Fibroblast of the aortic adventitia (primary cell): ENCODE results near the gene MCM5. TPM values are rescaled to one million over a fixed set of nuclear protein-coding genes. Genes with fewer than 3 reads are reported as not detected.

ENCODE experiments used
- DNase-seq: peaks from one replicate; pipeline ENCODE4 v3.0.0-alpha.2; 2010; ENCODE audit warnings: low read depth
- H3K4me3 ChIP-seq: 2 replicates; pipeline ENCODE4 v1.5.1; 2011; ENCODE audit warnings: low read depth, mild to moderate bottlenecking, control low read depth, low read length, moderate library complexity
- CTCF ChIP-seq: IDR thresholded peaks from 2 replicates; pipeline ENCODE4 v1.5.1; 2011; ENCODE audit warnings: mild to moderate bottlenecking, low read length, control low read depth, inconsistent platforms; ENCODE audit not compliant: insufficient read depth
- total RNA-seq: library from RNA; depleted of rRNA; stranded (reverse); fragments of >200 nt; gene quantifications from 2 replicates; pipeline ENCODE4 v1.2.3, GENCODE V29; 2012; ENCODE audit warnings: low replicate concordance

The MCM5 gene
- total RNA-seq, 1 donor: 76.9 TPM

GRCh38 chr22:35450824-35451569 lies 51.1 kb downstream of the MCM5 start:
- TF ChIP-seq CTCF: no peak
- DNase-seq: no peak

GRCh38 chr22:35451592-35451991 lies 51.7 kb downstream of the MCM5 start:
- no peak for TF ChIP-seq CTCF
- no peak overlapping the region for H3K4me3 ChIP-seq
- DNase-seq: no peak

More at GRCh38 chr22:35450824-35451569, 51.1 kb downstream of the MCM5 start:
- no peak overlapping the region for H3K4me3 ChIP-seq

GRCh38 chr22:35452351-35452781 lies 52.4 kb downstream of the MCM5 start:
- no peak for TF ChIP-seq CTCF
- no peak overlapping the region for H3K4me3 ChIP-seq
- DNase-seq: no peak

- TF ChIP-seq CTCF: no peak
- no peak for DNase-seq
- H3K4me3 ChIP-seq: no peak overlapping the region
These were observed 53.1 kb downstream of the MCM5 start for GRCh38 chr22:35452810-35453743.

- no peak for DNase-seq
- no peak for TF ChIP-seq CTCF
- no peak overlapping the region for H3K4me3 ChIP-seq
These were observed 54.6 kb downstream of the MCM5 start for GRCh38 chr22:35454416-35455054.

DNA sequence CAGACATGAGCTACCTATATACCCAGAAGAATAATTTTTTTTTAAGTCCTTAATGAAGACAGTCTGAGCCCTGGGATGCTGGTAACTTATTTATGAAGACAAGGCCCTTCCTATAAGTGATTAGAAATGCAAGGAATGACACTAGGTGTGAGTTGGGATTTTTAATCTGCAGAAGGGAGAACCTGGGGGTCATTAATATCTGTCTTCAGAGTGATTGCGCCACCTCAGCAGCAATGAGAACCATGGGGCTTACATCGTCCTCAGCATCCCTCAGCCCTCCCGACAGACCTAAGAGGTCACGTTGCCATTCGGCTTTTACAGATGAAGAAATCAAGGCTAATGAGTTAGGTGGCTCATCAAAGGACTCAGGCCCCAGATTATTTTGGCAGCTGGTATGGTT lies 55.6 kb downstream of the MCM5 start:
- H3K4me3 ChIP-seq: no peak overlapping the region
- no peak for TF ChIP-seq CTCF
- no peak for DNase-seq
